HG03354 (cell line): ENCODE results near the gene NT5E.
A peak's percentile ranks its signal among the peaks of the same experiment; 100 is the strongest.

Source experiments
- ATAC-seq: cut with Tn5 transposase; IDR thresholded peaks from one replicate; pipeline ENCODE4 v1.9.1; 2021; ENCODE audit warnings: mild to moderate bottlenecking; ENCODE audit not compliant: unreplicated experiment, poor library complexity, severe bottlenecking

The NT5E gene

GRCh38 chr6:85420551-85420950, 29.3 kb upstream of the NT5E start:
- no peak for ATAC-seq

DNA sequence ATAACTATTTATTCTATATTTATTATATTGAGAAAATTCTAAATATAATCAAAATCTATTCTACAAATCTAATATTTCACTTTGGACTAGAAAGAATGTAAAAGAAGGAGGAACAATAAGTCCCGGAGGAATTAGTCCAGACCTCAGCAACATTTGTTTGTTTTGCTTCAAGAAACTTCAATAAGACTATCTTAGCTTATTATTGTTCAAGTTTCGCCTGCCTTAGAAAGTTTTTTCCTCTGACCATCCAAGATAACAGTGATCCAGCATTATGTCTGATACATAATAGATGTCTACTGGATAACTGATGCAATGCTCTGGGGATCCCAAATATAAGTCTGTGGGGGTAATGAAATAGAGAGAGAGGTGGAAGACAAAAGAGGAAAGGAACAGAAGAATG, 28.7 kb upstream of the NT5E start:
- ATAC-seq = no peak

DNA sequence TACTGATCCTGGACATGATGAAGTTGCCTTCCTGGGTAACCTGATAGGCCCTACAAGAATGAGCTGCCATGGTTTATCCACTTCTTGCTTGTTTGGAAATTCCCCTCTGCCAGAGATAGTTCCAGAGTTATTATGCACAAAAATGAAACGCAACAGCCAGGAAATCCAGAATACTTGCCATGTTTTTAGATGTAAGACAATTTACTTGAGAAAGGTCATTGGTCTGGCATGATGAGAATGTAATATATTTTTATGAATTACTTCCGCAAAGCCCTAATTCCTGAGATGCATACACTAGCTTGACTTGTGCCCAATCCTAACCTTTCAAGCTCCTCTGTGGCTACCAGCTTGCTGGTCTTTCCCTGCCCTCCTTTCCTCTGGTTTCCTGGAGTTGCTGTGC, 27.9 kb upstream of the NT5E start:
- no peak for ATAC-seq

- no peak for ATAC-seq
These were observed 26.9 kb upstream of the NT5E start for GRCh38 chr6:85422996-85423395.

DNA sequence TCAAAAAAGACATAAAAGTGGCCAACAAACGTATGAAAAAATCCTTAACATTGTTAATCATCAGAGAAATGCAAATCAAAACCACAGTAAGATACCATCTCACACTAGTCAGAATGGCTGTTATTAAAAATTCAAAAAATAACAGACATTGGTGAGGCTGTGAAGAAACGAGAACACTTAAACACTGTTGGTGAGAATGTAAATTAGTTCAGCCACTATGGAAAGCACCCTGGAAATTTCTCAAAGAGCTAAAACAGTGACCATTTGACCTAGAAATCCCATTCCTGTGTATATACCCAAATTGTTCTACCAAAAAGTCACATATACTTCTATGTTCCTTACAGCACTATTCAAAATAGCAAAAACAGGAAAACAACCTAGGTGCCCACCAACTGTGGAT, 24.9 kb upstream of the NT5E start:
- ATAC-seq = no peak

DNA sequence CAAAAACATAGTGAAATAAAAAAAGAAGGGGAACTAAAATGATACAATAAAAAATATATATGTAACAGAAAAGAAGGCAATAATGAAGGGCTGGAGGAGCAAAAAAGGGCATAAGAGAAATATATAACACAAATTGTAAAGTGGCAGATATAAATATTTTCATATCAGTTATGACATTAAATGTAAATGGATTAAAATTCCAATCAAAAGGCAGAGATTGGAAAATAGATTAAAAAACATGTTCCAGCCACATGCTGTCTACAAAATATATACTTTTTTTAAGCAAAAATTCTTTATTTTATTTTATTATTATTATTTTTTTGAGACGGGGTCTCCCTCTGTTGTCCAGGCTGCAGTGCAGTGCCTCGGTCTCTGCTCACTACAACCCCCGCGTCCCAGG, 23.9 kb upstream of the NT5E start:
- ATAC-seq = no peak

DNA sequence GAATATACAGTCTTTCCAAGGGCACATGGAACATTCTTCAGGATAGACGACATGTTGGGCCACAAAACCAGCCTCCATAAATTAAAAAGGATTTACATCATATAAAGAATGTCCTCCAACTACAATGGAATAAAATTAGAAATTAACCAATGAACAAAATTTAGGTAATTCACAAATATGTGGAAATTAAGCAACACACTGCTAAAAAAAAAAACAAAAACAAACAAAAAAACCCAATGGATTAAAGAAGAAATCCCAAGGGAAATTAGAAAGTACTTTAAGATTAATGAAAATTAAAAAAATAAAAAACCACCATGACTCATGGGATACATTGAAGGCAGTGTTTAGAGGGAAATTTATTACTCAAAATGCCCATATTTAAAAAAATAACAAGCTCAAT, 21.4 kb upstream of the NT5E start:
- no peak for ATAC-seq

DNA sequence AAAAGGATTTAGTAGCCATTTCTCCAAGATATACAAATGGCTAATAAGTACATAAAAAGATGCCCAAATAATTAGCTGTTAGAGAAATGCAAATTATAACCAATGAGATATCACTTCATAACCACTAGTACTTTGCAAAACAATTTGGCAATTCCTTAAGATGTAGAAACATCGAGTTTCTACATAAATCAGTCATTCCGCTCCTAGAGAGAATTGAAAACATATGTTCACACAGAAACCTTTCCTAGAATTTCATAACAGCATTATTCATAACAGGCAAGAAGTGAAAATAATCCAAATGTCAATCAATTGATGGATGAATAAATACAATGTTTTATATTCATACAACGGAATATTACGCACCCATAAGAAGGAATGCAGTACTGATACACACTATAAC, 20.5 kb upstream of the NT5E start:
- ATAC-seq = no peak

DNA sequence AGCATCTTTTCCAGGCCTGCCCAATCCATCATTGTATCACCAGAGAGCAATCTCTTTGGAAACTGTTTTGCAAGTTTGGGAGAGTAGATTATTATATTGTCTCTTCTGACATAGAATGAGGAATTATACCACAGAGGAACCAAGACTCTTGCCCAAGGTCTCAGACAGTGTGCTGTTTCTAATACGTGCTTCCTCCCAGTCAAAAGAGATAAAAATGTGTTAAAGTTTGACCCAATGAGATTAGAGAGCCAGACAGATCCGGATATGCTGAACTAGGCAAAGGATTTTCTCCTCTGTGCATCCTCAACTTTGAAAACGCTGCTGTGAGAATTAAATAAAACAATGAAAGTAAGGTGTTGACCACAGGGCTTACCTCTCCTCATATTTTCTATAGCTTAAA, 18.6 kb upstream of the NT5E start:
- ATAC-seq = no peak

DNA sequence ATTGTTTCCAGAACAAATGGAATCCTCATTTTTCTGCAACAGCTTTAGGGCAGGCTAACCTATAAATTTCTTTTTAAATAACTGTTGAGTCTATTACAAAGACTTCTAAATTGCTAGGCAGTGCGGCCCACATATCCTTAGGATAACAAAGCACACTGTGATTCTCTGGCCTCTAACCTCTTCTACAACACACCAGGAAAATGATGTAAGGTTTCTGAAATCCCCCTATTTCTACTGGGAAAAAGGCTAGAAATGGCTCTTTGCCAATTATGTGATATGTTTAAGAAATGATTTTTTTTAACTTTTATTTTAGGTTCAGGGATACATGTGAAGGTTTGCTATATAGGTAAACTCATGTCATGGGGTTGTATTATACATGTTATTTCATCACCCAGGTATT, 17.3 kb upstream of the NT5E start:
- ATAC-seq = no peak

GRCh38 chr6:85435851-85436250, 14.0 kb upstream of the NT5E start:
- ATAC-seq = no peak

DNA sequence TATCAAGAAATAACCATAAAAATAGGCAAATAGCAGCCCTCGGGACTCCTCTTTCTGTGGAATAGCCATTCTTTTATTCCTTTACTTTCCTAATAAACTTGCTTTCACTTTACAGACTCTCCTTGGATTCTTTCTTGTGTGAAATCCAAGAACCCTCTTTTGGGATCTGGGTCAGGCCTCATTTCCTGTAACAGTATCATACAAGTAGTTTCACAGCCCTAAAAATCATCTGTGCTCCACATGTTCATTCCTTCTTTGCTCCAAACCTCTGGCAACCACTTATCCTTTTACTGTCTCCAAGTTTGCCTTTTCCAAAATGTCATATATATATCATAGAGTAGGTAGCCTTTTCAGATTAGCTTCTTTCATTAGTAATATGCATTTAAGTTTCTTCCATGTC, 13.5 kb upstream of the NT5E start:
- no peak for ATAC-seq

DNA sequence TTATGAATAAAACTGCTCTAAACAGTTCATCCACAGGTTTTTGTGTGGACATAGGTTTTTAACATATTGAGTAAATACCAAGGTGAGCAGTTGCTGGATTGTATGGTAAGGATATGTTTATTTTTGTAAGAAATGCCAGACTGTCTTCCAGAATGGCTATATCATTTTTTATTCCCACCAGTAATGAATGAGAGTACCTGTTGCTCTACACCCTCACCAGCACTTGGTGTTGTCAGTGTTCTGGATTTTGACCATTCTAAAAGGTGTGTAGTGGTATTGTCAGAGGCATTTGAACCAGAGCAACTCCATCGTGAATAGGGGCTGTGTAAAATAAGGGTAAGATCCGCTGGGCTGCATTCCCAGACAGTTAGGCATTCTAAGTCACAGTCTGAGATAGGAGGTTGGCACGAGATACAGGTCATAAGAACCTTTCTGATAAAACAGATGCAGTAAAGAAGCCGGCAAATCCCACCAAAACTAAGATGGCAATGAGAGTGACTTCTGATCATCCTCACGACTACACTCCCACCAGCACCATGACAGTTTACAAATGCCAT, 12.9 kb upstream of the NT5E start:
- ATAC-seq = no peak

- no peak for ATAC-seq
These were observed 6.3 kb upstream of the NT5E start for GRCh38 chr6:85443349-85444117.

DNA sequence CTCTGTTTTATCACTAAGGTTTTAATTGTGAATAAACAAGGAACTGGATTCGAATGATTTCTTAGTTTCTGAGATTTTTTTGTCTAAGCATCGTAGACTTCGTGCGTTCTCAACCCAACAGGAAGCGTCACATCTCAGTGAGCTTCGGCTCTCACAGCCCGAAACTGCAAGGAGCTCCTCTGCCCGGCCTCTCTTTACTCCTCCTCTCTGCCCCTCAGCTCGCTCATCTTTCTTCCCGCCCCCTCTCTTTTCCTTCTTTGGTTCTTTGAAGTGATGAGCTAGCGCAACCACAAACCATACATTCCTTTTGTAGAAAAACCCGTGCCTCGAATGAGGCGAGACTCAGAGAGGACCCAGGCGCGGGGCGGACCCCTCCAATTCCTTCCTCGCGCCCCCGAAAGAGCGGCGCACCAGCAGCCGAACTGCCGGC, 480 bp upstream of the NT5E start:
- peak; percentile 80 for ATAC-seq

- no peak for ATAC-seq
These were observed 1.9 kb downstream of the NT5E start for GRCh38 chr6:85451565-85452306.

GRCh38 chr6:85452441-85452881, 2.6 kb downstream of the NT5E start:
- no peak for ATAC-seq

GRCh38 chr6:85453052-85453451, 3.2 kb downstream of the NT5E start:
- ATAC-seq = no peak

GRCh38 chr6:85453490-85453889, 3.6 kb downstream of the NT5E start:
- no peak for ATAC-seq

DNA sequence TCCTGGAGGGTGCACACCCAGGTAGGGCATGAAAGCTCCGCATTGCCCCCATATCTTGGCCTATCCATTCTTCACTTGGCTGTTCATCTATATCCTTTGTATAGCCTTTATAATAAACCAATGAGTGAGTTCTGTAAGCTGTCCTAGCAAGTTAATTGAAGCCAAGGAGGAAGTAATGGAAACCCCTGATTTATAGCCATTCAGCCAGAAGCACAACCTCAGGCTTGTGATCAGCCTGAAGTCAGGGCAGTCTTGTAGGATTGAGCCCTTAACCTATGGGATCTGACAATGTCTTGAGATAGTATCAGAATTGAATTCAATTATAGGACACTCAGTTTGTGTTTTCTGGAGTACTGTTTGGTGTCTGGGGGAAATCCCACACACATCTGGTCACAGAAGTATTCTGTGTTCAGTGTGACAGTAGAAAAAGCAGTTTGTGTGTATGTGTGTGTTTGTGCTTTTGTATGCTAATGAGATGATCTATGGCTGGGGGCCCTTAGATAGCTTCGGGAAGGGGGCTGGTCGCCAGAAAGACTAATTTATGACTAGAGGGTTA, 5.7 kb downstream of the NT5E start:
- ATAC-seq = no peak

DNA sequence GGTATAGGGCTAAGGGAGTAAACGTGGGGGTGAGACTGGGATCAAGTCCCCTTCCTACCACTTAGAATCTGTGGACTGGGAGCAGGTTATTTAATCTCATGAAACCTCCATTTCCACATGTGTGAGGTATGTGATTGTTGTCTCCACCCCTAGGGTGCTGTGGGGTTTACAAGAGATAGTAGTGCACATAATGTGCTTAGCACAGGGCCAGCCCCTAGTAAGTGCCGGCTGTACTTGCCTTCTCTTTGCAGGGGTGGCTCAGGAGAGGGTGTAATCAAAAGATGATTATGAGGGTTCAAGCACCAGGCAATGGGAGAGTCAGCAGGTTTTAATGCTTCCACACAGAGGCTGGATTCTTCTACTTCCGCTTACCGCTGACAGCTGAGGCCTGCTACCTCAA, 6.9 kb downstream of the NT5E start:
- ATAC-seq = no peak
